Measurements from ENCODE around the gene C8G.

DNA sequence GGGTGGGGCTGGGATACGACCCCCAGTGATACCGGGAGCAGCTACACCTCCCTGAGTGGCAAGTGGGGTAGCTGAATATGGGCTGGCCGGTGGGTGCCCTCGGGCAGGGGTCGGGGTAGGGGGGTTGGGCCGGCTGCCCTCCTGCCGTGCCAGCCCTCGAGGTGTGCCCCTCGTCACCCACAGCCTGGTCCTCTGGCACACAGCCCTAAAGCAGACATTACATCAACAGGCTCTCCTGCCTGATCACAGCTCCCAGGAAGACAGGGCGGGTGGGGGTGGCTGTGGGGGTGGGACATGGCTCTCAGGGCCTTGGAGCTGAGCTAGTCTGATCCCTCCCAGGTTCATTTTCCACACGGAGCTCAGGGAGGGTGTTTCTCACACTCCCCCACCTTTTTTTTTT is 23.7 kb upstream of the C8G start:
- TF ChIP-seq, protein P1, sequence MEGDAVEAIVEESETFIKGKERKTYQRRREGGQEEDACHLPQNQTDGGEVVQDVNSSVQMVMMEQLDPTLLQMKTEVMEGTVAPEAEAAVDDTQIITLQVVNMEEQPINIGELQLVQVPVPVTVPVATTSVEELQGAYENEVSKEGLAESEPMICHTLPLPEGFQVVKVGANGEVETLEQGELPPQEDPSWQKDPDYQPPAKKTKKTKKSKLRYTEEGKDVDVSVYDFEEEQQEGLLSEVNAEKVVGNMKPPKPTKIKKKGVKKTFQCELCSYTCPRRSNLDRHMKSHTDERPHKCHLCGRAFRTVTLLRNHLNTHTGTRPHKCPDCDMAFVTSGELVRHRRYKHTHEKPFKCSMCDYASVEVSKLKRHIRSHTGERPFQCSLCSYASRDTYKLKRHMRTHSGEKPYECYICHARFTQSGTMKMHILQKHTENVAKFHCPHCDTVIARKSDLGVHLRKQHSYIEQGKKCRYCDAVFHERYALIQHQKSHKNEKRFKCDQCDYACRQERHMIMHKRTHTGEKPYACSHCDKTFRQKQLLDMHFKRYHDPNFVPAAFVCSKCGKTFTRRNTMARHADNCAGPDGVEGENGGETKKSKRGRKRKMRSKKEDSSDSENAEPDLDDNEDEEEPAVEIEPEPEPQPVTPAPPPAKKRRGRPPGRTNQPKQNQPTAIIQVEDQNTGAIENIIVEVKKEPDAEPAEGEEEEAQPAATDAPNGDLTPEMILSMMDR (IDR thresholded peaks at IDR 0.05; ENCODE audit: poor library complexity, severe bottlenecking) = no peak
- no peak for TF ChIP-seq RAD21 (conservative IDR thresholded peaks at IDR 0.05)
- no peak for TF ChIP-seq EZH2 (IDR thresholded peaks at IDR 0.05; ENCODE audit: borderline replicate concordance, insufficient read depth, low read length, poor library complexity, severe bottlenecking)
- TF ChIP-seq EP300 (conservative IDR thresholded peaks at IDR 0.05; ENCODE audit: poor library complexity, severe bottlenecking) = no peak
- no peak for TF ChIP-seq POLR2AphosphoS5 (IDR thresholded peaks at IDR 0.05)
- no peak for TF ChIP-seq REST (IDR thresholded peaks at IDR 0.05; ENCODE audit: borderline replicate concordance)
